CD14-positive monocyte (primary cell): Measurements from ENCODE around the gene PPP2R1B. TPM values are rescaled to one million over a fixed set of nuclear protein-coding genes. Genes with fewer than 3 reads are reported as not detected.

Experiments
- DNase-seq, 3 donors: peaks; one replicate each; pipeline ENCODE4 v3.0.0-alpha.2; 2011 to 2022
- H2AFZ ChIP-seq: 2 replicates; pipeline ENCODE4 v1.6.0; 2012; ENCODE audit warnings: mild to moderate bottlenecking, low read depth, low read length, inconsistent platforms; ENCODE audit not compliant: insufficient read depth, poor library complexity, severe bottlenecking
- H3K27ac ChIP-seq, 2 donors: 1 replicate in 1 of 2; 2 replicates in 1 of 2; pipeline ENCODE4 v1.5.1; 2012 to 2013; ENCODE audit warnings: low read length in 2 of 2, control low read depth in 1 of 2, inconsistent platforms in 1 of 2, low read depth in 1 of 2, mild to moderate bottlenecking in 1 of 2
- H3K27me3 ChIP-seq, 2 donors: one replicate each; pipeline versions ENCODE4 v1.6.0 to v1.6.1; 2011 to 2013; ENCODE audit warnings: low read length in 2 of 2; ENCODE audit not compliant: control insufficient read depth in 2 of 2, insufficient read depth in 2 of 2
- H3K36me3 ChIP-seq, 2 donors: replicated peaks in 1 of 2; 1 replicate in 1 of 2; 2 replicates in 1 of 2; pipeline versions ENCODE4 v1.5.1 to v1.6.1; 2012 to 2013; ENCODE audit warnings: low read length in 2 of 2, control low read depth in 1 of 2, inconsistent platforms in 1 of 2, mild to moderate bottlenecking in 1 of 2; ENCODE audit not compliant: insufficient read depth in 2 of 2, control insufficient read depth in 1 of 2
- H3K4me1 ChIP-seq, 2 donors: 1 replicate in 1 of 2; 2 replicates in 1 of 2; pipeline versions ENCODE4 v1.5.1 to v1.6.1; 2012 to 2013; ENCODE audit warnings: low read length in 2 of 2, control low read depth in 1 of 2, inconsistent platforms in 1 of 2, mild to moderate bottlenecking in 1 of 2, moderate library complexity in 1 of 2; ENCODE audit not compliant: insufficient read depth in 2 of 2, control insufficient read depth in 1 of 2
- H3K4me2 ChIP-seq: replicated peaks from 2 replicates; pipeline ENCODE3; 2012; ENCODE audit warnings: low read length, moderate library complexity, mild to moderate bottlenecking; ENCODE audit not compliant: poor library complexity, severe bottlenecking; ENCODE audit errors: extremely low read depth
- H3K4me3 ChIP-seq, 3 experiments: fragments of 200-600 bp in 1 of 3; sonication (generic) in 1 of 3; replicated peaks in 1 of 3; 1 replicate in 2 of 3; 2 replicates in 1 of 3; pipeline ENCODE4 v1.5.1; 2011 to 2013; ENCODE audit warnings: low read length in 3 of 3, mild to moderate bottlenecking in 3 of 3, control low read depth in 2 of 3, low read depth in 2 of 3, inconsistent platforms in 1 of 3, moderate library complexity in 1 of 3
- H3K79me2 ChIP-seq: 2 replicates; pipeline ENCODE4 v1.6.0; 2012; ENCODE audit warnings: mild to moderate bottlenecking, control low read depth, inconsistent platforms, low read length, moderate library complexity; ENCODE audit not compliant: insufficient read depth
- H3K9ac ChIP-seq: 2 replicates; pipeline ENCODE4 v1.6.0; 2017; ENCODE audit warnings: low read length, mild to moderate bottlenecking; ENCODE audit not compliant: insufficient read depth, poor library complexity, severe bottlenecking
- H3K9me3 ChIP-seq, 2 donors: replicated peaks in 1 of 2; 1 replicate in 1 of 2; 2 replicates in 1 of 2; pipeline versions ENCODE4 v1.5.1 to v1.6.1; 2012 to 2013; ENCODE audit warnings: low read length in 2 of 2, control low read depth in 1 of 2; ENCODE audit not compliant: control insufficient read depth in 1 of 2, insufficient read depth in 1 of 2
- H4K20me1 ChIP-seq: 2 replicates; pipeline ENCODE4 v1.6.0; 2012; ENCODE audit warnings: mild to moderate bottlenecking, low read length, control low read depth, moderate library complexity; ENCODE audit not compliant: insufficient read depth
- H3K27ac Mint-ChIP-seq, 7 donors: one replicate each; pipeline ENCODE4 v1.8.0; 2020; ENCODE audit warnings: mild to moderate bottlenecking in 7 of 7, mixed read lengths in 7 of 7, moderate library complexity in 6 of 7, inconsistent platforms in 2 of 7
- H3K27me3 Mint-ChIP-seq, 3 donors: one replicate each; pipeline ENCODE4 v1.8.0; 2021 to 2022; ENCODE audit warnings: low read depth in 3 of 3, mild to moderate bottlenecking in 3 of 3, mixed read lengths in 3 of 3, moderate library complexity in 3 of 3, inconsistent platforms in 1 of 3
- H3K36me3 Mint-ChIP-seq, 2 donors: one replicate each; pipeline ENCODE4 v1.8.0; 2020; ENCODE audit warnings: mixed read lengths in 2 of 2, inconsistent platforms in 1 of 2, mild to moderate bottlenecking in 1 of 2
- H3K4me1 Mint-ChIP-seq: one replicate; pipeline ENCODE4 v1.8.0; 2020; ENCODE audit warnings: mild to moderate bottlenecking, mixed read lengths
- H3K4me3 Mint-ChIP-seq, 2 donors: one replicate each; pipeline ENCODE4 v1.8.0; 2020; ENCODE audit warnings: mild to moderate bottlenecking in 2 of 2, mixed read lengths in 2 of 2, moderate library complexity in 1 of 2
- H3K9me3 Mint-ChIP-seq, 7 donors: one replicate each; pipeline ENCODE4 v1.8.0; 2020 to 2022; ENCODE audit warnings: mixed read lengths in 7 of 7, mild to moderate bottlenecking in 6 of 7, moderate library complexity in 6 of 7, inconsistent platforms in 2 of 7
- WGBS: methylation state at CpG from one replicate; pipeline ENCODE4 v1.1.5; 2013; ENCODE audit warnings: missing lambda C conversion rate; ENCODE audit not compliant: insufficient coverage; 5-methylcytosine and 5-hydroxymethylcytosine counted together
- intact Hi-C, 2 donors: fragments of 100-400 bp; cut with micrococcal nuclease; formaldehyde crosslinking; loops; one replicate each; pipeline versions ENCODE4 v1.15.0 to v1.15.1; 2023
- polyA plus RNA-seq, 3 donors: library from polyadenylated mRNA; depleted of rRNA in 1 of 3; unstranded in 2 of 3; stranded (reverse) in 1 of 3; fragments of 300-500 nt in 2 of 3; fragments of >200 nt in 1 of 3; fragmentation: Illumina TruSeq in 2 of 3; gene quantifications; 1 replicate in 2 of 3; 2 replicates in 1 of 3; pipeline ENCODE4 v1.2.3, GENCODE V29; 2012 to 2021
- TF ChIP-seq, protein P1 (sequence below): fragments of 200-600 bp; IDR thresholded peaks from one replicate; pipeline ENCODE4 v1.8.0; 2022; ENCODE audit warnings: antibody characterized with exemption, mild to moderate bottlenecking

Gene PPP2R1B
- polyA plus RNA-seq, 3 donors: 5.4 to 16.9 (median 11.2) TPM

DNA sequence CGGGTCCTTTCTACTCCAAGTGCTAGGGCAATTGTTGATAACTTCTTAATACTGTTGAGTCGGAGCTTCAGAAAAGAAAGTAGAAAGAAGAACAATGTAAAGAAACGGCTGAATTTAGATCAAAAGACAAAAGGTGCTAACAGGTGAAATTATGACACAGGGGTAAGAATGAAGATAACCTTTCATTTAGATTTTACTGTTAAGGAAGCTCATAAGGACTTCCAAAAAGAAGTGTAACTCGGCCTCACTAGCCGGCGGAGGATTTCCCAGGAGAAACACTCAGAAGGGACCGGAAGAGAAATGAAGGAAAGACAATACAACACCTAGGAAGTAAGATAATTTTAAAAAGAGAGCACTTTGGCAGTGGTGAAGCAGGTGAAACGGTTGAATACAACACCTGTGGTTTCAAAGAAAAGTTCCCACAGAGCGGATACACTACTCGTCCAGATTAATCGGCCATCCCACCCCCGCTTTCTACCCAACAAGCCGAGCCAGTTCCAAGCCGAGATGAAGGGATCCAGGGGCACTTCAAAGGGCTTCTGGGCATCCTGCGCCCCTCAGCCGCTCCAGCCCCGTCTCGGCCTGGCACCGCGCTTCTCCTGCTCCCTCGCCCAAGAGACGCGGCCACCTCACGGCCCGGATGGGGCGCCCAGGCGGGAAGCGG, 737 bp downstream of the PPP2R1B start:
- H3K27me3 ChIP-seq: no peaks in the 10 kb centered on the region
- intact Hi-C loops: loop anchor here (5.0 to 10.0 kb wide), 3 partner anchors 77 to 1549 kb away; partner anchors contain the start of gene TTC12 (in 1 of the 2)
- TF ChIP-seq, protein P1, sequence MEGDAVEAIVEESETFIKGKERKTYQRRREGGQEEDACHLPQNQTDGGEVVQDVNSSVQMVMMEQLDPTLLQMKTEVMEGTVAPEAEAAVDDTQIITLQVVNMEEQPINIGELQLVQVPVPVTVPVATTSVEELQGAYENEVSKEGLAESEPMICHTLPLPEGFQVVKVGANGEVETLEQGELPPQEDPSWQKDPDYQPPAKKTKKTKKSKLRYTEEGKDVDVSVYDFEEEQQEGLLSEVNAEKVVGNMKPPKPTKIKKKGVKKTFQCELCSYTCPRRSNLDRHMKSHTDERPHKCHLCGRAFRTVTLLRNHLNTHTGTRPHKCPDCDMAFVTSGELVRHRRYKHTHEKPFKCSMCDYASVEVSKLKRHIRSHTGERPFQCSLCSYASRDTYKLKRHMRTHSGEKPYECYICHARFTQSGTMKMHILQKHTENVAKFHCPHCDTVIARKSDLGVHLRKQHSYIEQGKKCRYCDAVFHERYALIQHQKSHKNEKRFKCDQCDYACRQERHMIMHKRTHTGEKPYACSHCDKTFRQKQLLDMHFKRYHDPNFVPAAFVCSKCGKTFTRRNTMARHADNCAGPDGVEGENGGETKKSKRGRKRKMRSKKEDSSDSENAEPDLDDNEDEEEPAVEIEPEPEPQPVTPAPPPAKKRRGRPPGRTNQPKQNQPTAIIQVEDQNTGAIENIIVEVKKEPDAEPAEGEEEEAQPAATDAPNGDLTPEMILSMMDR: no peak
- Mint-ChIP-seq H3K27me3 (peaks cover 0 to 7% (median 6%) of the 10 kb centered on the region in 3 donors), H3K36me3 (peaks cover 35 to 39% of the 10 kb centered on the region in 2 donors), H3K9me3 (no peaks in the 10 kb centered on the region), H3K4me1 (peaks cover 21% of the 10 kb centered on the region), H3K27ac (peak overlapping the region in 6 of 7 donors; percentile 7 to 99 (median 94)), H3K4me3 (peak overlapping the region; percentile 100)
- H3K4me3 ChIP-seq: peak overlapping the region; percentile 83 to 93 (median 85)
- H3K79me2 ChIP-seq: peaks cover 17% of the 10 kb centered on the region
- H3K9ac ChIP-seq: peak overlapping the region; percentile 67
- peak overlapping the region; percentile 90 for H3K4me2 ChIP-seq
- H3K36me3 ChIP-seq: peaks cover 25 to 38% of the 10 kb centered on the region in 2 donors
- peak overlapping the region in 1 of 2 donors; percentile 65 for H3K27ac ChIP-seq
- H3K9me3 ChIP-seq: no peaks in the 10 kb centered on the region
- peak in 1 of 3 donors; percentile 1 for DNase-seq
- WGBS: 0% methylated on average over 20 of the region's 28 CpGs
- H2AFZ ChIP-seq: peak overlapping the region; percentile 94
- no peaks in the 10 kb centered on the region for H4K20me1 ChIP-seq
- peaks cover 14 to 23% of the 10 kb centered on the region in 2 donors for H3K4me1 ChIP-seq

DNA sequence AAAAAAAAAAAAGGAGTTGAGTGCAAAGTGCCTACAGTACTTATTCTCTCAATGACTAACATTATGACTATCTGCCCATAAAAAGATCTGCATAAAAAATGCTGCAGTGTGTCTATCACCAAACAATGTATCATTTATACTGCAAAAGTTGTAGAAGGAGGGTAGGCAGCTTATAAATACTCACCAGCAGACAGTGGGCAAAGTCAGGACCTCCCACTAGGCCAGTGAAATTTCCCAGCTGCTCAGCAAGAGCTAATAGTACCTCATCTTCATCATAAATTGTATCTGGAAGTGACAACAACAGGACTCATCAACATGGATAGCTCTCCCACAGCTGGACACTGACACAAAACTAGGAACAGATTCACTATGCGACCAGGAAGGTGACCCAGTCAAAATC, 1.6 kb downstream of the PPP2R1B start:
- Mint-ChIP-seq H3K27me3 (peaks cover 0 to 7% (median 6%) of the 10 kb centered on the region in 3 donors), H3K4me3 (no peak overlapping the region), H3K9me3 (no peaks in the 10 kb centered on the region), H3K27ac (no peak overlapping the region), H3K4me1 (peaks cover 21% of the 10 kb centered on the region), H3K36me3 (peaks cover 40 to 47% of the 10 kb centered on the region in 2 donors)
- no peak overlapping the region for H3K27ac ChIP-seq
- DNase-seq: no peak
- H3K27me3 ChIP-seq: no peaks in the 10 kb centered on the region
- peaks cover 17% of the 10 kb centered on the region for H3K79me2 ChIP-seq
- no peaks in the 10 kb centered on the region for H4K20me1 ChIP-seq
- H3K9me3 ChIP-seq: no peaks in the 10 kb centered on the region
- no peak overlapping the region for H3K4me3 ChIP-seq
- H2AFZ ChIP-seq: peak overlapping the region; percentile 94
- WGBS: no CpG with 5 or more reads among the region's 1 CpG
- H3K36me3 ChIP-seq: peaks cover 34 to 47% of the 10 kb centered on the region in 2 donors
- H3K4me2 ChIP-seq: no peak overlapping the region
- no peak overlapping the region for H3K9ac ChIP-seq
- intact Hi-C loops: loop anchor here (5.0 to 10.0 kb wide), 3 partner anchors 78 to 1550 kb away; partner anchors contain the start of gene TTC12 (in 1 of the 2)
- H3K4me1 ChIP-seq: peaks cover 14 to 23% of the 10 kb centered on the region in 2 donors
- TF ChIP-seq, protein P1: no peak
